ENCODE data around the gene OR10A3. TPM values are rescaled to one million over a fixed set of nuclear protein-coding genes. Genes with fewer than 3 reads are reported as not detected.

Gene OR10A3
- total and polyA plus RNA-seq, 2 of the 8 experiments (the other 6 are each of a cell fraction or from before 2014, with no cell fraction given): not detected

- no peak for TF ChIP-seq CBX8 (IDR thresholded peaks at IDR 0.05; ENCODE audit: borderline replicate concordance, low read depth, low read length)
- no peak for TF ChIP-seq NRF1 (IDR thresholded peaks at IDR 0.05; ENCODE audit: low read depth, low read length)
- no peak for TF ChIP-seq EZH2 (IDR thresholded peaks at IDR 0.05; ENCODE audit: low read depth, low read length, severe bottlenecking)
These were observed 8.4 kb upstream of the OR10A3 start (continued) for GRCh38 chr11:7949934-7950333.

Data from H1 (cell line).